DMS53 treated with DMSO at 0.1 percent for 48 hours (cell line): ENCODE measurements around the gene UBR4.

ENCODE experiments used
- DNase-seq: peaks from one replicate; lab custom pipeline; 2025; ENCODE audit not compliant: unreplicated experiment; lab: John Stamatoyannopoulos, UW

UBR4 gene

DNA sequence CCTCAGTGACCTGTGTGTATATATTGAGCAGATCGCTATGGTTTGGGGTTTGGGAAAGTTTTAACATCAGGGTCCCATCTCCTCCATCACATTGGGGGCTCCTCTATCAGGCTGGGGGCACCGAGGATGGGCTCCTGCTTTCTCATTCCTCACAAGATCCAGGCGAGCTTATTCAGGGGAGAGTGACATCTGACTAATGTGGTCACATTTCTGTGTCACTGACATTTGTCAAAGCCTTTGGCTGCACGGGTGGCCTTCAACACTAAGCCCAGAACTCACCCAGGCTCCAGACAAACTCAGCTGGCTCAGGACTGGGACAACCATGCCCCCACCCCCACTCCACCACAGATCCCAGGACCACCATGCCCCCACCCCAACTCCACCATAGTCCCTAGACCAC is 150.3 kb downstream of the UBR4 start:
- DNase-seq = no peak

DNA sequence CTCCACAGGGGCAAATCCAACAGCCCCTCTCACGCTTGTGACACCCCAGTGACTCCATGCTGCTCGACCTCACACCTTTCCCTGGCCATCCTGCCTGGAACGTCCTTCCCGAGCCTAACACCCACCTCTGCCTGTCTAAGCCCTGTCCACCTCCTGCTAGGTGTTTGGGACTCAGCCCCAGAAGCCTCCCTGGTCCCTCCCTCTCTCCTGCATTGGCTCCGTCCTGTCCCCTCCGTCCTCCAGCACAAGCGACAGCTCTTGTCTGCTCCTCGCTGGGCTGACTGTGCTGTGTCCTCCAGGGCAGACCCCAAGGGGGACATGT is 151.6 kb downstream of the UBR4 start:
- DNase-seq = no peak

DNA sequence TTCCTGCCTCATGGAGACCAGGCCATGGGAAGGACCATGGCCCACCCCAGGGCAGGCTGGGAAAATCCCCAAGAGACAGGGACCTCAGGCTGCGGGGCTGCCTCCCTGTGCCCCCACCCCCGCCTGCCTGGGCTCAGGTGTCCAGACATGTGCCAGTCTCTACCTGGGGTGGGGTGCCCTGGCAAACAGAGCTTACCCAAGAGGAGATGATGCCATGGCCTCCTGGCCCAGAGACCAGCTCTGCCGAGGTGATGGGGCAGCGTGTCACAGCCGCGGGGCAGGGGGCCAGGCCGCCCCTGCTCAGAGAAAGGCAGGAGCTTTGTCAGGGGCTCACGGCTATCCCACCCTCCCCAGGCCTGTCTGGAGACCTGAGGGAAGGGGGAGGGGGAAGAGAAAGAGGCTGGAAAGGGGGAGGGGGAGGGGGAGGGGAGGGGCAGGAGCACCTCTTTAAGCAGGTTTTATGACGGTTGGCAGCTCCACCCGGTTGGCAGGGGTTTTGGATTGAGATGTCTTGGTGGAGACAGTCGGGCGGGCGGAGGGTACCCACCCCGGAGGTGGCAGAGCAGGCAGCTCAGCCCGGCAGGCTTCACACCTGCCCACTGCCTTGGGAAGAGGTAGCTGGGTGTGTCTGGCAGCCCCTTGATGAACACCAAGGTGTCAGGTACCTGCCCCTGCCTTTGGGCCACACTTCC is 152.1 kb downstream of the UBR4 start:
- no peak for DNase-seq

DNA sequence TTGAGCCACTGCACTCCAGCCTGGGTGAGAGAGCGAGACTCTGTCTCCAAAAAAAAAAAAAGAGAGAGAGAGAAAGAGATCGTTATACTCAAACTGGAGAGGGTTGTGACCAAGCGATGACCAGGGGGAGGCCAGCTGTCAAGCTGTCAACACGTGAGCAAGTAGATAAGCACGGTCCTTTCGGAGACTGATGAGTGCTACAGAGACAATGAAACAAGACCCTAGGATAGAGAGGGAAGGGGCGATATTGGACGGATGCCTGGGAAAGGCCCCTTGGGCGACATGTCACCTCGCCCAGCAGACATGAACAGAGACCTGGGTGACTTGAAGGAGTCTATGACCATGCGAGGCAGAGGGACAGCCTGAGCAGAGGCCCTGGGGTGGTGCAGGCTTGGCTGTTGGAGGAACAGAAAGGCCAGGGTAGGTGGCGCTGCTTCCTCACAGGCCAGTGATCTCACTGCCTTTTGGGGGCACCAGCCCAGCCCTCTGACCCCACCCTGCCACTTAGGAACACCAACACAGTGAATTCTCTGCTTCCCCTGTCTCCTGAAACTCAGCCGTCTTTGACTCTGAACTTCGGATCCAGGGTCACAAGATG is 152.8 kb downstream of the UBR4 start:
- no peak for DNase-seq

DNA sequence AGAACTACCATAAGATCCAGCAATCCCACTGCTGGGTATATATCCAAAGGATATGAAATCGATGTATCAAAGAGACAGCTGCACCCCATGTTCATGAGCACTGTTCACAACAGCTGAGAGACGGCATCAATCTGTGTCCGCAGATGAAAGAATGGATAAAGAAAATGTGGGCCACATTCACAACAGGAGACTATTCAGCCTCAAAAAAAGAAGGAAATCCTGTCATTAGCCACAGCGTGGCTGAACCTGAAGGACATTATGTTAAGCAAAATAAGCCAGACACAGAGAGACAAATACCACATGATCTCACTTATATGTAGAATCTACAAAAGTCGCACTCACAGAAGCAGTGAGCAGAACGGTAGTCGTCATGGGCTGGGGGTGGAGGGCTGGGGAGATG is 154.4 kb downstream of the UBR4 start:
- no peak for DNase-seq

DNA sequence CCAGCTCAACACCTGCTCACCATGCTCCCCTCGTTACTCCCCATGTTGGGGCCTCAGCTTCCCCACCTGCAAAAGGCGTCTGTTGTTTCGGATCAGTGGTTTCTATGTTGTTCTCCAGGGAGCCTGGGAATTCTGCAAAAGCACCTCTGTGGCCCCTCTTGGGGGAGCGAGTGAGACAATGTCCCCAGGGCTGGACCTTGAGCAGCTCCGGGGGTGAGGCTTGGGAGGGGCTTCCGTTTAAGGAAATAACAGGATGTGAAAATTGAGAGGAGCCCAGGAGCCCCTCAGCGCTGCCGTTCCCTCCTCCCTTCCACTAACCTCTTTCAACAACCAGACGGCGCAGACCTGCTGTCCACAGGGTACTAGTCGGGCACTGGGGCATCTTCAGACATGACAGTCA is 155.1 kb downstream of the UBR4 start:
- DNase-seq = no peak

DNA sequence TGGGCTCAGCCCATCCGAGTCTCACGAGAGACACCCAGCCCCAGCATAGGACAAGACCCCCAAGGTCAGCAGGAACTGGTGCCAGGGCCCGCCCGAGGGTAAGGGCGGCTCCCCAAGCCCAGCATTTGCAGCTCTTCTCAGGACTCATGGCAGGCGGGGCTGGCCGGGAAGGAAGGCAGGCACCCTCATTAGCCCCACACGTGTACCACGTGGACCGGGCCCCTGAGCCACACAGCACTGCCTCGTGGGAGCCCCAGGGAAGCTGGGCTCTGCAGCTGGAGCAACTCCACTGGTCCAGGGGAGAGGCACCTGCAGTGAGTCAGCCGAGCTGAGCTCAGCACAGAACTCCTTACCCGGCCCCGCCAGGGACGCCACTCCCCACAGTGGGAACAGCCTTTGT is 155.8 kb downstream of the UBR4 start:
- no peak for DNase-seq

DNA sequence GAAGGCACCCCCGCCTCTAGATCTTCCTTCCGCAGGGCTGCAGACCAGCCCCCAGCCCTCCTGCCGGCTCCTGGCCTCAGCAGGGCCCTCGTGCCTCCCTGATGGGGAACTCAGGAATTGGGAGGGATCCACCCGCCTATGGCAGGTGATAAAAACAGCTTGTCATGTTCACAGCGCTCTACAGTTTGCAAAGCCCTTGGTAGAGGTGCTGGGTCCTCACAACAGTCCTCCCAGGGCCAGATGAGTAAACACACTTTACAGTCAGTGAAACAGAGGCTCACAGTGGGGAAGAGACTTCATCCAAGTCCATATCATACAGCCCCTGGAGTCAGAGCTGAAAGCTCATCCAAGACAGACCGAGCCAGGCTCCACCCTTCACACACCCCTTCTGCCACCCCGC is 156.6 kb downstream of the UBR4 start:
- no peak for DNase-seq

DNA sequence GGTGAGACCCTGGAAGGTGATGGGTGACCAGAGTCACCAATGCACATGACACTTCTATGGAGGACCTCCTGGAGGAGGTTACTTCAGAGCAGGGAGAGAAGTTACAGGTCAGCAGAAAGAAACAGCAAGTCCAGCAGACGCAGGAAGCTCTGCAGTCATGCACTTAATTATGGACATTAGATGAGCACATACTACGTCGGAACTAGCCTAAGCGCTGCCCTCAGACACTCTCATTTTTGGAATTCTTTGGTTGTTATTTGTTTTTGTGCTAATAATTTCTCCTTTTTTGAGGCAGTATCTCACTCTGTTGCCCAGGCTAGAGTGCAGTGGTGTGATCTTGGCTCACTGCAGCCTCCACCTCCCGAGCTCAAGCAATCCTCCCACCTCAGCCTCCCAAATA is 160.3 kb downstream of the UBR4 start:
- DNase-seq = no peak

DNA sequence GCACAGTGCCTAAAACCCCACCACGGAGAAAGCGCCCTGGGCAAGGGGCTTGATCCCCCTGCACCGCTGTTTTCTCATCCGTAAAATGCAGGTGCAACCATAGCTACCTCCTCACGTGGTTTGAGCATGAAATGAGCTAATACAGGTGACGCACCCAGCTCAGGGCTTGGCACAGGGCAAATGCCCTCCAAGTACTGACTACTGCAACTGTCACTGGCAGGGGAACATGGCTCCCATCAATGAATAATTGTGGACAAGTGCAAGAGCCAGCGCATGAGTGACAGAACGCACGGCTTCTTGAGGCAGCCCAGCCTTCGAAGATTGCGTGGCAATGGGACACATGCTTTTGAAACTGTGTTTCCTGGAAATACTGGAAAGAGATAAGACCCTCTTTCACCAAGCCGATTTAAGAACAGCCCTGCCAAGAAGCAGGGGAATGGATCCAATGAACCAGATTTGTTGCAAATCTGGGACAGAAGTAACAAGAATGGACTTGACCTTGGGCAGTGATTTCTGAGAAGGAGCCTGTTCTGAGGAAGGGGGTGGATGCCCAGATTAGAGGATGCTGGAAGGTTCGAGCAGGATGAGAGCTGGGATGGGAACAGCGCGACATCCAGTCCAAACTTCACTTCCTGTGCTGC is 160.8 kb downstream of the UBR4 start:
- DNase-seq = no peak

DNA sequence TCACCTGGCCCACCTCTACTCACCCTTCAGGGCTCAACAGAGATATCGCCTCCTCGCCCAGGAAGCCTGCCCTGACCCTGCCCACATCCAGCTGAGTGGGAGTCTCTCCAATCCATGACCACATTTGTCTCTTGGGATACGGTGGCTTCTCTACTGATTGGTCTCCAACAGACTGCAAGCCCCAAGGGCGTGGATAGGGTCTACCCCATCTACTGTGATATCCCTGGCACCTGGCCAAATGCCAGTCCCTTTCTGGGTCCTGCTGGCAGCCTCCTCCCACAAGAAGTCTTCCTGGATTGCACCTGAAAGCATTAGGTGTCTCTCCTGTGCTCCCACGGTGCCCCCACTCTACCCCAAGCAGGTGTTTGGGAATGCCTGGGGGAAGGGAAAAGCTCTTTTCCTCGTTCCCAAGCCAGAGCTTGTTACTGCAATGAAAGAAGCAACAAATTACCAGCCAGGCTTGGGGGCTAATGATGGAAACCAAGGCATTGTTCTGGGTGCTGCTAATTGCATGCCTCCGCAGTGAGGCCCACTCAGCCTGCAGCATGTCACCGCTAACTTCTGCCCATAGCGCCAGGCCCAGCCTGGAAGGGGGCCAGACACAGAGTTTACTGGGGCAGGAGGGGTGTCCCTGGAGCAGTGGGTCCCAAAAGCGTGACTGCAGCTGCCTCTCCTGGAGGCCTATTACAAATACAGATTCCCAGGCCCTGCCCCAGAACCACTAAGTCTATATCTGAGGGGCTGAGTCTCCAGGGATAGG is 162.9 kb downstream of the UBR4 start:
- no peak for DNase-seq

DNA sequence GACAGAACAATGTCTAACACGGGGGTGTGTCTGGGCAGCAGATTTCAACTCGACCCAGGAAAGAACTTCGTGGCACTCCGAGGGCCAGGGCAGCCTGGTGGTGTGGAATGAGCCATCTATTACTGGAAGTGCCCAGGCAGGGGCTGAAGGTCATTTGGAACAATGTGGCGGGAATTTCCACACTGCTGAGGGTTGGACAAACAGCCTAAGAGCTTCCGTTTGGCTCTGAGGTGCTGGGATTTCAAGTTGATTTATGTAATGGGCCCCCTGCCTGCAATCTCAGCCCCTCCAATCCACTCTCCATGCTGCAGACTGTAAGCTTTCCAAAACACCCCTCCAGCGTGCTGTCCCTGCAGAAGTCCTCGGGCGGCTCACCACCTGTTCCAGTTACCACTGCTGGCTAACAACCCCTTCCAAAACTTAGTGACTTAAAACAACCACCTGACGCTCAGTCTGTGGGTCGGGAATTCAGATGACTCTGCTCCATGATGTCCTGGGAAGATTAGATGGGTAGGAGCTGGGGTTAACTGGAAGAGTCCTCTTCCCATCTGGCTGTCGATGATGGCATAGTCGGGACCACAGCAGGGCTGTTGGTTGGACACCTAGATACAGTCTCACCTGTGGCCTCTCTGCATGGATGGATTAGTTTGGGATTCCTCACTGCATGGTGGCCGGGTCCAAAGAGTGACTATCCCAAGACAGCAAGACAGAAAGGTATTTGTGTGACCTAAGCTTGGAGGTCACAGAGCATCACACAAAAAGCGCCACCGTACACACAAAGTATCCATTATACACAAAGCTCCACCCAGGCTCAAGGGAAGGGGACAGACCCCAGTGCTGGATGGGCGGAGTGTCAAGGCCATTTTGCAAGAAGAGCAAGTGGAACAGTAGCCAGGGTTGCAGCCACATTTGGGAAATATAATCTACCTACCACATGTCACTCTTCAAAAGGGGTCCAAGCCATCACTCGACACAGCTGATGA is 163.9 kb downstream of the UBR4 start:
- no peak for DNase-seq

DNA sequence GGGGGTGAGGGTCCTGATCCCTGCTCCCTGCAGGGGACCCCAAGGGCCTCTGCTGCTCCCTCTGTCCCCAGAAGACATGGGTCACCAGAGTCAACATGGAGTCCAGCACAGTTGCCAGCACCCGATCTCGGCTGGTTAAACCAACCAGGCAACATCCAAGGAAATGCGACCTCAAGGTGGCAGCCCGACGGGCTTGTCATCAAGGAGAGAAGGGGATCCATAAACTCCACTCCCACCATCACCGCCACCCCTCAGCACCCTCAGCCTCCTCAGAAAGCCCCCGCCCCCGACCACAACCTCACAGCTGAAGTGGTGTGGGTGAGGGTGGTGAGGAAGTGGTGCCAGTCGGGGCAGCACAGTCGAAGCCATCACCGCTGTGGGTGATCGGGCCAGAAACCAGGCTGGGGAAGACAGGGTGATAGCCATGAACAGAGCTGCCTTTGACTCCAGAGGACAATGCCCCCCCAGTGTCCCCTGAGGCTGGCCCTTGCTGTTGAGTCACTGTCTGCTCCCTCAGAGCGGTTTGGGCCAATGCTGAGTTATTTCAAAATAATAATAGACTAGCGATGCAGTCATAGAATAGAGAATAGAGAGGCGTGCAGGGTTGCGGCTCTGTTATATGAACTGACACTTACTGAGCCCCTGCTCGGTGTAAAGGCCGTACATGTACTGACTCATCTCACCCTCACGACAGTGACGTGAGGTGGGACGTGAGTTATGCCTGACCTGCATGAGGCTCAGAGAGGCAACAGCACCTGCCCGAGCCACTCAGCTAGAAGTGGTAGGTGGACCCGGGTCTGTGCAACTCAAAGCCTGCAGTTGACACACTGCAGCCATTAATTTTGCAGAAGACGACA is 164.9 kb downstream of the UBR4 start:
- no peak for DNase-seq

DNA sequence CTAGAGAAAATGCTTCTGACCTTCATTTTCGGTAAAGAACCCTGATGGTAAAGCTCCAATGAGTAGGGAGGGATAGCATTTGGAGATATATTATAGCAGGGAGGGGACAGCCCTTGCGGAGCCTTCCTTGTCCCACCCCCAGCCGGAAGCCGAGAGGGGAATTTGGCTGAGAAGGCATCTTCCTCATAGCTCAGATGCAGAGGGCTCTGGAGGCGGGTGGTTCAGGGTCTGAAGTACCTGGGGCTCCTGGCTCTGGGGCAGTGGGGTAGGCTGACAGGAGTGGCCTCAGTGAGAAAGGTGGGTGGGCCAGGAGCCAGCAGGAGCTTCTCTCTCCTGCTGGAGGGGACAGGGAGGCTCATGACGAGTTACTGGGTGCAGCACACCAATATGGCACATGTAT is 165.6 kb downstream of the UBR4 start:
- no peak for DNase-seq

DNA sequence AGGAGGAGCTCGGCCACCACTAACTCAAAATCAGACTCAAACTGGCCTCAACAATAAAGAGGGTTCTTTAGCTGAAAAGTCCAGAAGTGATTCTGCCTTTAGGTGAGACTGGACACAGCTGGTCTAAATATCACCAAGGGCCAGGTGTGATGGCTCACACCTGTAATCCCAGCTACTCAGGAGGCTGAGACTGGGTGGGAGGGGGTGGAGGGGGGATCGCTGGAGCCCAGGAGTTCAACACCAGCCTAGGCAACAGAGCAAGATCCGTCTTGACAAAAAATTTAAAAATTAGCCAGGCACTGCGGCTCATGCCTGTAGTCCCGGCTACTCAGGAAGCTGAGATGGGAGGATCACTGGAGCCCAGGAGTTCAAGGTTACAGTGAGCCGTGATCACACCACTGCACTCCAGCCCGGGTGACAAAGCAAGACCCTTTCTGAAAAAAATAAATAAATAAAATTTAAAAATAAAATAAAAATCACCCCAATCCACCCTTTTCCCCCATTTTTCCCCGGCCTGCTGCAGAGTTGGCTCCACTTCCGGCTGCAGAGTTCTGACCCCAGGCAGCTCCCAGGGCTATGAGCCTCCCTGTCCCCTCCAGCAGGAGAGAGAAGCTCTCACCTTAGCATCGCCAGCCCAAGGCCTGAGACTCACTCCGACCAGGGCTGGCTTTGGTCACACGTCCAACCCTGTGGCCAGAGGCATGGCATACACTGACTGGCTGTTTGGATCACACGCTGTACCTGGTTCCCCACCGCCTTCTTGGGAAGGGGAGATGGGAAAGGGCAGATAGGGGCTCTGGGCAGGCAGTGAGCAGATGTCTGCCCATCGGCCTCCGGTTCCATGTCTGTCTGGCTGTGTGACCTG is 166.3 kb downstream of the UBR4 start:
- DNase-seq = no peak

DNA sequence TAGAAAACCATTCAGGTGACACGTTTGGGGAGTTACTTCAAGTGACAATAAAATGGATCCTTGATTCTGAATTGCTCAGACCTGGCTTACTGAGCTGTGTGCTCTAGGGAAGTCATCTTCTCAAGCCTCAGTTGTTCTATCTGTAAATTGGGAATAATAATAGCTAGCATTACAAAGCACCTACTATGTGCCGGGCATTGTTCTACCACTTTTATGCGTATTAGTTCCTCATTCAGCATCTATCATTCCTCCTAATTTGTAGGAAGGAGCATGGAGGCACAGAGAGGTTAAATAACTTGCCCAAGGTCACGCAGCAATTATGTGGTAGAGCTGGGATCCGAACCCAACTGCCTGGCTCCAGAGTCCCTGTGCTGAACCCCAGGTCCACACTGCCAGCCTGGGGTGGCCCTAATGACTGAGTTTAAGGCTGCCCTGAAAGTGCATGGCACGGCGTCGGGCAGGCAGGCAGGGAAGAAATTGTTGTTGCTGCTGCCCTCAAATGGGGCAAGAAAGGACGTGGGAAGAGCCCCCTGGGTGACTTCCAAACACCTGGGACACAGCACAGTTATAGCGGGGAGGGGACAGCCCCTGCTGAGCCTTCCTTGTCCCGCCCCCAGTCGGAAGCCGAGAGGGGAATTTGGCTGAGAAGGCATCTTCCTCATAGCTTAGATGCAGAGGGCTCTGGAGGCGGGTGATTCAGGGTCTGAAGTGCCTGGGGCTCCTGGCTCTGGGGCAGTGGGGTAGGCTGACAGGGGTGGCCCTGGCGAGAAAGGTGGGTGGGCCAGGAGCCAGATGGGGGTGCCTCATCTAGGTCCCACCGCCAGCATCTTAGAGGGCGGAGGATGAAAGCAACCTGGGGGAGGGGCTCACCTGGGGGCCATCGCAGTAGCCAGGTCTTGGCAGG is 167.1 kb downstream of the UBR4 start:
- no peak for DNase-seq

DNA sequence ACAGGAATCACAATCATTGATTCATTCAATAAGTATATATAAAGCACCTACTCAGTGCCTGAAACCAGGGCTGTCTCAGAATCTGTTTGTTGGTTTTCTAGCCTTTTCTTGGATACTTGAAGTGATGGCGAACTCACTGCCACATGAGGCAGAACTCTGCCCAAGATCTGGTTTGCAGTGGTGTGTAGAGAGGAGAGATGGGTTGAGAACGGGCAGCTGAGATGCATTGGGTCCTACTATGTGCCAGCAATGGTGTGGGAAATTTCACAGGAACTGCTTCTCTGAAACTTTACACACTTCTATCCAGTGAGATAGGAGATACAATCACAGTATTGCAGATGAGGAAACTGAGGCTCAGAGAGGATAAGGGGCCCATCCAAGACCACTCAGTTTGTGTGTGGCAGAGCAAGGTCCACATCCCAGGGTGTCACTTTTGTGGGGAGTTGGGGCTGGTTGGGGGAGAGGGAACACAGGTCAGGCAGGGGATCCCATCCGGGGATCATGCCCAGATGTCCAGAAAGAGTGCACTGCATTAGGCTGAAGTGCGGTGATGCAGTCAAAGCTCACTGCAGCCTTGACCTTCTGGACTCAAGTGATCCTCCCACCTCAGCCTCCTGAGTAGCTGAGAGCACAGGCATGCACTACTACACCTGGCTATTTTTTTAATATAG is 169.9 kb downstream of the UBR4 start:
- DNase-seq = no peak

DNA sequence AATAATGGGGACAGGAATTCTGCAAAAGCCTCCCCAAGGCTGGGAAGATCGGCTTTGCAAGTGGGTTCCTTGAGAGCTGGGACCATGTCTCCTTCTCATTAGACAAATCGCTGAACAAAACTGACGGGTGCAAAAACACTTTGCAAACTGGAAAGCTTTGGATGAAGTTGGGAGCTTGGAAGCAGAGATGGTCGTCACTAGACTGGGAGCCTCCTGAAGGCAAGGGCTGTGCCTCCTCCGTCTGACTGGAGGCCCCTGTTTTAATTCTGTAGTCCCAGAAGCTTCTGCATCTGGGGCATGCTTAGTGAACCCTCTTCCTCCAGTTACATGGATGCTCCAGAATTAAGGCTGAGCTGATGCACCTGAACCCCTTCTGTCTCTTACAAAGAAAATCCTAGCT is 171.3 kb downstream of the UBR4 start:
- no peak for DNase-seq
